ENCODE results near the gene RAD23A. TPM values are rescaled to one million over a fixed set of nuclear protein-coding genes. Genes with fewer than 3 reads are reported as not detected.

Gene RAD23A
- total RNA-seq, 4 donors from 2014 or later = 52.2 to 123 (median 84.5) TPM

GRCh38 chr19:12969292-12969988, 23.8 kb downstream of the RAD23A start, which contains the start of gene DAND5:
Gene DAND5, plus strand, starts transcription at chr19:12969576. Its CDS starts 85 bp downstream, at chr19:12969661.
- no peak for TF ChIP-seq CTCF (IDR thresholded peaks at IDR 0.05; ENCODE audit: low read depth)

GRCh38 chr19:12970070-12970820, 24.6 kb downstream of the RAD23A start:
- no peak for TF ChIP-seq CTCF (IDR thresholded peaks at IDR 0.05; ENCODE audit: low read depth)

GRCh38 chr19:12973236-12973635, 27.6 kb downstream of the RAD23A start:
- TF ChIP-seq CTCF (IDR thresholded peaks at IDR 0.05; ENCODE audit: low read depth) = no peak

- TF ChIP-seq CTCF (IDR thresholded peaks at IDR 0.05; ENCODE audit: low read depth) = no peak
Observed at GRCh38 chr19:12974301-12975220, 28.9 kb downstream of the RAD23A start.

GRCh38 chr19:12975221-12975741, 29.6 kb downstream of the RAD23A start:
- no peak for TF ChIP-seq CTCF (IDR thresholded peaks at IDR 0.05; ENCODE audit: low read depth)

- TF ChIP-seq CTCF (IDR thresholded peaks at IDR 0.05; ENCODE audit: low read depth) = no peak
Observed at GRCh38 chr19:12979974-12980373, 34.3 kb downstream of the RAD23A start.
